ENCODE measurements around the gene ABO.
"Not testable (repeated sequence)": the region's sequence is repeated elsewhere in the genome, so short reads cannot be mapped to it uniquely, and the experiment has no call there.

The ABO gene

GRCh38 chr9:133303266-133304157 is 28.5 kb upstream of the ABO start:
- Mint-ChIP-seq H3K36me3 (no peaks in the 10 kb centered on the region), H3K27me3 (no peaks in the 10 kb centered on the region), H3K4me1 (no peaks in the 10 kb centered on the region), H3K9me3 (no peaks in the 10 kb centered on the region), H3K4me3 (no peak overlapping the region), H3K27ac (no peak overlapping the region)

- H3K36me3 Mint-ChIP-seq = no peaks in the 10 kb centered on the region
- H3K9me3 Mint-ChIP-seq = no peaks in the 10 kb centered on the region
- H3K27me3 Mint-ChIP-seq = peaks cover 2% of the 10 kb centered on the region
- no peak overlapping the region for H3K27ac Mint-ChIP-seq
- H3K4me3 Mint-ChIP-seq = no peak overlapping the region
- H3K4me1 Mint-ChIP-seq = no peaks in the 10 kb centered on the region
These were observed 26.5 kb upstream of the ABO start for GRCh38 chr9:133301253-133302230.

- not testable (repeated sequence) for H3K9me3 Mint-ChIP-seq, H3K27me3 Mint-ChIP-seq, H3K27ac Mint-ChIP-seq, H3K36me3 Mint-ChIP-seq, H3K4me1 Mint-ChIP-seq, H3K4me3 Mint-ChIP-seq
These were observed 25.0 kb upstream of the ABO start for GRCh38 chr9:133299996-133300395.

GRCh38 chr9:133294257-133294656 is 19.3 kb upstream of the ABO start:
- H3K4me1 Mint-ChIP-seq = no peaks in the 10 kb centered on the region
- H3K4me3 Mint-ChIP-seq = no peak overlapping the region

GRCh38 chr9:133290751-133291302 is 15.8 kb upstream of the ABO start:
- Mint-ChIP-seq H3K27me3 (peaks cover 16% of the 10 kb centered on the region), H3K36me3 (peaks cover 6% of the 10 kb centered on the region), H3K4me1 (no peaks in the 10 kb centered on the region), H3K27ac (no peak overlapping the region), H3K9me3 (peaks cover 15% of the 10 kb centered on the region), H3K4me3 (no peak overlapping the region)

More at GRCh38 chr9:133294257-133294656, 19.3 kb upstream of the ABO start:
- peaks cover 6% of the 10 kb centered on the region for H3K36me3 Mint-ChIP-seq
- peaks cover 18% of the 10 kb centered on the region for H3K27me3 Mint-ChIP-seq
- no peak overlapping the region for H3K27ac Mint-ChIP-seq
- H3K9me3 Mint-ChIP-seq = peaks cover 15% of the 10 kb centered on the region

- H3K4me3 Mint-ChIP-seq = no peak overlapping the region
These were observed 11.5 kb upstream of the ABO start for GRCh38 chr9:133286523-133286922.

GRCh38 chr9:133285252-133285775 is 10.3 kb upstream of the ABO start:
- Mint-ChIP-seq H3K27me3 (peaks cover 5% of the 10 kb centered on the region), H3K36me3 (peaks cover 3% of the 10 kb centered on the region), H3K4me3 (no peak overlapping the region), H3K9me3 (no peaks in the 10 kb centered on the region), H3K27ac (no peak overlapping the region), H3K4me1 (no peaks in the 10 kb centered on the region)

More at GRCh38 chr9:133286523-133286922, 11.5 kb upstream of the ABO start:
- H3K36me3 Mint-ChIP-seq = peaks cover 3% of the 10 kb centered on the region
- no peaks in the 10 kb centered on the region for H3K9me3 Mint-ChIP-seq
- no peak overlapping the region for H3K27ac Mint-ChIP-seq
- no peaks in the 10 kb centered on the region for H3K4me1 Mint-ChIP-seq
- peaks cover 2% of the 10 kb centered on the region for H3K27me3 Mint-ChIP-seq

- Mint-ChIP-seq H3K9me3 (no peaks in the 10 kb centered on the region), H3K4me3 (no peak overlapping the region), H3K27ac (no peak overlapping the region)
These were observed 9.4 kb upstream of the ABO start for GRCh38 chr9:133284362-133284761.

GRCh38 chr9:133283255-133284032 is 8.4 kb upstream of the ABO start:
- H3K4me3 Mint-ChIP-seq, H3K9me3 Mint-ChIP-seq, H3K4me1 Mint-ChIP-seq, H3K36me3 Mint-ChIP-seq, H3K27ac Mint-ChIP-seq, H3K27me3 Mint-ChIP-seq: not testable (repeated sequence)

More at GRCh38 chr9:133284362-133284761, 9.4 kb upstream of the ABO start:
- H3K4me1 Mint-ChIP-seq = no peaks in the 10 kb centered on the region
- H3K27me3 Mint-ChIP-seq = peaks cover 4% of the 10 kb centered on the region
- H3K36me3 Mint-ChIP-seq = no peaks in the 10 kb centered on the region

GRCh38 chr9:133282464-133283238 is 7.7 kb upstream of the ABO start:
- Mint-ChIP-seq H3K27me3 (peaks cover 7% of the 10 kb centered on the region), H3K9me3 (no peaks in the 10 kb centered on the region), H3K36me3 (no peaks in the 10 kb centered on the region), H3K4me1 (no peaks in the 10 kb centered on the region), H3K4me3 (no peak overlapping the region), H3K27ac (no peak overlapping the region)

GRCh38 chr9:133280392-133280791 is 5.4 kb upstream of the ABO start:
- Mint-ChIP-seq H3K9me3 (no peaks in the 10 kb centered on the region), H3K36me3 (no peaks in the 10 kb centered on the region), H3K4me1 (peaks cover 3% of the 10 kb centered on the region), H3K4me3 (no peak overlapping the region), H3K27ac (no peak overlapping the region), H3K27me3 (peaks cover 16% of the 10 kb centered on the region)

GRCh38 chr9:133278161-133279114 is 3.4 kb upstream of the ABO start:
- Mint-ChIP-seq H3K27me3 (peaks cover 25% of the 10 kb centered on the region), H3K4me1 (peaks cover 3% of the 10 kb centered on the region), H3K4me3 (no peak overlapping the region)

GRCh38 chr9:133277467-133277866 is 2.5 kb upstream of the ABO start:
- no peaks in the 10 kb centered on the region for H3K9me3 Mint-ChIP-seq
- no peak overlapping the region for H3K27ac Mint-ChIP-seq
- no peak overlapping the region for H3K4me3 Mint-ChIP-seq
- peaks cover 3% of the 10 kb centered on the region for H3K4me1 Mint-ChIP-seq
- H3K27me3 Mint-ChIP-seq = peaks cover 29% of the 10 kb centered on the region
- H3K36me3 Mint-ChIP-seq = no peaks in the 10 kb centered on the region

More at GRCh38 chr9:133278161-133279114, 3.4 kb upstream of the ABO start:
- Mint-ChIP-seq H3K27ac (no peak overlapping the region), H3K36me3 (no peaks in the 10 kb centered on the region), H3K9me3 (no peaks in the 10 kb centered on the region)
